ENCODE results near the gene CYBRD1.
"Not testable (repeated sequence)": the region's sequence is repeated elsewhere in the genome, so short reads cannot be mapped to it uniquely, and the experiment has no call there.

The CYBRD1 gene

DNA sequence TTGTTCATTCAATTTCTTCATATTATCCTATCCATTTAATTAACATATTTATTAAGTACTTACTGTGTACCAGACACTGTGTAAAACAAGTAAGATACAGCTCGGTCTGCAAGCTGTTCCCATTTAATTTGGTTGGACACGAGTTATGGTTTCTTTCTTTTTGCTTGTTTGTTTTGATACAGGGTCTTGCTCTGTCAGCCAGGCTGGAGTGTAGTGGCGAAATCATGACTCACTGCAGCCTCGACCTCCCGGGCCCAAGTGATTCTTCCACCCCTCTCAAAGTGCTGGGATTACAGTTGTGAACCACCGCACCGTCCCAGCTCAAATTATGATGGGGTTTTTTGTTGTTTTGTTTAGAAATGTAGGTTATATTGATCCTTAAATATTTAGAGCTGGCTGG, 9.0 kb downstream of the CYBRD1 start:
- Histone ChIP-seq H4K20me1 (ENCODE audit: insufficient read depth, low read length) (no peaks in the 10 kb centered on the region), H3K4me3 (ENCODE audit: low read depth in 1 of 2, low read length in 2 of 2) (no peak overlapping the region), H3K36me3 (ENCODE audit: insufficient read depth, low read length) (no peaks in the 10 kb centered on the region), H3K79me2 (ENCODE audit: insufficient read depth, low read length) (no peaks in the 10 kb centered on the region), H3K27ac (ENCODE audit: low read length) (no peak overlapping the region), H3K4me1 (ENCODE audit: insufficient read depth, low read length) (no peaks in the 10 kb centered on the region), H3K27me3 (ENCODE audit: insufficient read depth, low read length, poor library complexity) (no peaks in the 10 kb centered on the region), H2AFZ (ENCODE audit: low read depth, low read length) (no peak overlapping the region), H3K9me3 (ENCODE audit: insufficient read depth, low read length, severe bottlenecking) (no peaks in the 10 kb centered on the region), H3K4me2 (ENCODE audit: insufficient read depth, low read length) (no peak overlapping the region), H3K9ac (ENCODE audit: low read depth, low read length) (no peak overlapping the region)
- DNase-seq (no peak), ATAC-seq (ENCODE audit: insufficient read depth, low read depth) (no peak)
- TF ChIP-seq, protein P1, sequence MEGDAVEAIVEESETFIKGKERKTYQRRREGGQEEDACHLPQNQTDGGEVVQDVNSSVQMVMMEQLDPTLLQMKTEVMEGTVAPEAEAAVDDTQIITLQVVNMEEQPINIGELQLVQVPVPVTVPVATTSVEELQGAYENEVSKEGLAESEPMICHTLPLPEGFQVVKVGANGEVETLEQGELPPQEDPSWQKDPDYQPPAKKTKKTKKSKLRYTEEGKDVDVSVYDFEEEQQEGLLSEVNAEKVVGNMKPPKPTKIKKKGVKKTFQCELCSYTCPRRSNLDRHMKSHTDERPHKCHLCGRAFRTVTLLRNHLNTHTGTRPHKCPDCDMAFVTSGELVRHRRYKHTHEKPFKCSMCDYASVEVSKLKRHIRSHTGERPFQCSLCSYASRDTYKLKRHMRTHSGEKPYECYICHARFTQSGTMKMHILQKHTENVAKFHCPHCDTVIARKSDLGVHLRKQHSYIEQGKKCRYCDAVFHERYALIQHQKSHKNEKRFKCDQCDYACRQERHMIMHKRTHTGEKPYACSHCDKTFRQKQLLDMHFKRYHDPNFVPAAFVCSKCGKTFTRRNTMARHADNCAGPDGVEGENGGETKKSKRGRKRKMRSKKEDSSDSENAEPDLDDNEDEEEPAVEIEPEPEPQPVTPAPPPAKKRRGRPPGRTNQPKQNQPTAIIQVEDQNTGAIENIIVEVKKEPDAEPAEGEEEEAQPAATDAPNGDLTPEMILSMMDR (IDR thresholded peaks at IDR 0.05; ENCODE audit: borderline replicate concordance, extremely low read depth, low read length, poor library complexity, severe bottlenecking), result no peak
- no peak for TF ChIP-seq EZH2 (IDR thresholded peaks at IDR 0.05; ENCODE audit: borderline replicate concordance, low read depth, low read length, severe bottlenecking)

DNA sequence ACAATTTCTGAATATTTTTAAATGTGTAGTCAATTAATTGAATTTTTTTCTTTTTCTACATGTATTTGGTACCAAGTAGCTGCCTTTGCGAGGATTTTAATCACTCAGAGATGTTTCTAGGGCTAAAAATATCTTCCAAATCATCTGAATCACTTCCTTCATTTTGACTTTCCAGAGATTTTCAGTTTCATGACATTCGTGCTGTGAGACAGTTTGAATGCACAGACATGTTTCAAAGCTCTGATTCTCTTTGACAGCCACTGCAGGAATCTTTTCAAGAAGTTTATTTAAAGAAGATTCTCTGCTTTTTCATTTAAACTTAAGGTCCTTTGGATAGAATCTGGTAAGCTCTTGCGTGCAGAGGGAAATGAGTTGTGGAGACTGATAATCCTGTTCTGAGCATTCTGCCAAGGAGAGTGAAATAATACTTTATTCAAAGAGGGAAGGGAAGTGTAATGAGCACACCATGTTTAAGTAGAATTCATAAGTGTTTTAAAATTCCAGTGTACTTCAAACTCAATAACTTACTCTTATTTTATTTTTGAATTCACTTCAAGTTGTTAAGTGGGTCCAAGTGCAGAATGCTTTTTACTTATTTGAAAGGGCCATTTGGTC, 9.7 kb downstream of the CYBRD1 start:
- H2AFZ ChIP-seq (ENCODE audit: low read depth, low read length), result no peak overlapping the region
- TF ChIP-seq EZH2 (IDR thresholded peaks at IDR 0.05; ENCODE audit: borderline replicate concordance, low read depth, low read length, severe bottlenecking), result no peak
- TF ChIP-seq, protein P1 (IDR thresholded peaks at IDR 0.05; ENCODE audit: borderline replicate concordance, extremely low read depth, low read length, poor library complexity, severe bottlenecking), result no peak

DNA sequence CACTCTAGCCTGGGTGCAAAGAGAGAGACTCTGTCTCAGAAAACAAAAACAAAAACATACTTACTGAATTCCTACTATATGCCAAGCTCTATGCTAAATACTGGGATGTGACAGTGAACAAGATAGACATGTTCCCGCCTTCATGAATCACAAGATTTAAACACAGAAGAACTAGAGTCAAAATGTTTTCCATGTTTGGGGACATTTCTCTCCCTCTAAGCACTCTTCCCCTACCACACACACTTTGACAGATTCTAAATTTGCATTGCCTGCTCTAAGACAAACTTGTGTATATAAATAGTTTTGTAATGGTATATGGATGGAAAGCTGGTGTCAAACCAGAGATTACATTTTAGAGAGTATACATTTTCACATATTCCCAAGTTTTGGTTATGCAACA, 11.1 kb downstream of the CYBRD1 start:
- no peak overlapping the region for H3K4me3 ChIP-seq (ENCODE audit: low read depth in 1 of 2, low read length in 2 of 2)
- no peaks in the 10 kb centered on the region for H3K9me3 ChIP-seq (ENCODE audit: insufficient read depth, low read length, severe bottlenecking)
- DNase-seq, result no peak
- H2AFZ ChIP-seq (ENCODE audit: low read depth, low read length), result no peak overlapping the region
- no peak for TF ChIP-seq EZH2 (IDR thresholded peaks at IDR 0.05; ENCODE audit: borderline replicate concordance, low read depth, low read length, severe bottlenecking)
- TF ChIP-seq, protein P1 (IDR thresholded peaks at IDR 0.05; ENCODE audit: borderline replicate concordance, extremely low read depth, low read length, poor library complexity, severe bottlenecking), result no peak
- H3K4me1 ChIP-seq (ENCODE audit: insufficient read depth, low read length), result no peaks in the 10 kb centered on the region
- H3K27ac ChIP-seq (ENCODE audit: low read length), result no peak overlapping the region
- no peak for ATAC-seq (ENCODE audit: insufficient read depth, low read depth)
- H3K36me3 ChIP-seq (ENCODE audit: insufficient read depth, low read length), result no peaks in the 10 kb centered on the region
- H3K9ac ChIP-seq (ENCODE audit: low read depth, low read length), result no peak overlapping the region
- H3K79me2 ChIP-seq (ENCODE audit: insufficient read depth, low read length), result no peaks in the 10 kb centered on the region
- H3K27me3 ChIP-seq (ENCODE audit: insufficient read depth, low read length, poor library complexity), result no peaks in the 10 kb centered on the region
- no peaks in the 10 kb centered on the region for H4K20me1 ChIP-seq (ENCODE audit: insufficient read depth, low read length)
- no peak overlapping the region for H3K4me2 ChIP-seq (ENCODE audit: insufficient read depth, low read length)

More for the DNA sequence above, 9.7 kb downstream of the CYBRD1 start:
- Histone ChIP-seq H3K27me3 (ENCODE audit: insufficient read depth, low read length, poor library complexity) (no peaks in the 10 kb centered on the region), H4K20me1 (ENCODE audit: insufficient read depth, low read length) (no peaks in the 10 kb centered on the region), H3K36me3 (ENCODE audit: insufficient read depth, low read length) (no peaks in the 10 kb centered on the region), H3K4me1 (ENCODE audit: insufficient read depth, low read length) (no peaks in the 10 kb centered on the region), H3K4me3 (ENCODE audit: low read depth in 1 of 2, low read length in 2 of 2) (no peak overlapping the region), H3K27ac (ENCODE audit: low read length) (no peak overlapping the region), H3K9me3 (ENCODE audit: insufficient read depth, low read length, severe bottlenecking) (no peaks in the 10 kb centered on the region), H3K9ac (ENCODE audit: low read depth, low read length) (no peak overlapping the region), H3K4me2 (ENCODE audit: insufficient read depth, low read length) (no peak overlapping the region), H3K79me2 (ENCODE audit: insufficient read depth, low read length) (no peaks in the 10 kb centered on the region)
- ATAC-seq (ENCODE audit: insufficient read depth, low read depth) (no peak), DNase-seq (no peak)

DNA sequence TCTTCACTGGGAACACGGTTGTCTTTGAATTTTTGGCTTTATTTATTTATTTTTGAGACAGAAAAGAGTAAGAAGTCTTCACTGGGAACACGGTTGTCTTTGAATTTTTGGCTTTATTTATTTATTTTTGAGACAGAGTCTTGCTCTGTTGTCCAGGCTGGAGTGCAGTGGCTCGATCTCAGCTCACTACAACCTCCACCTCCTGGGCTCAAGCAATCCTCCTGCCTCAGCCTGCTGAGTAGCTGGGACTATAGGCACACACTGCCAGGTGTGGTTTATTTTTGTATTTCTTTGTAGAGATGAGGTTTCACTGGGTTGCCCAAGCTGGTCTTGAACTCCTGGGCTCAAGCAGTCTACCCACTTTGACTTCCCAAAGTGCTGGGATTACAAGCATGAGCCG, 13.3 kb downstream of the CYBRD1 start:
- not testable (repeated sequence) for H3K4me2 ChIP-seq (ENCODE audit: insufficient read depth, low read length); H3K36me3 ChIP-seq (ENCODE audit: insufficient read depth, low read length); H2AFZ ChIP-seq (ENCODE audit: low read depth, low read length); H3K79me2 ChIP-seq (ENCODE audit: insufficient read depth, low read length); ATAC-seq (ENCODE audit: insufficient read depth, low read depth); DNase-seq; H3K27me3 ChIP-seq (ENCODE audit: insufficient read depth, low read length, poor library complexity); H3K4me1 ChIP-seq (ENCODE audit: insufficient read depth, low read length); H3K9ac ChIP-seq (ENCODE audit: low read depth, low read length); H3K4me3 ChIP-seq (ENCODE audit: low read depth in 1 of 2, low read length in 2 of 2); H3K9me3 ChIP-seq (ENCODE audit: insufficient read depth, low read length, severe bottlenecking); H3K27ac ChIP-seq (ENCODE audit: low read length); H4K20me1 ChIP-seq (ENCODE audit: insufficient read depth, low read length)
